ENCODE results near the gene MVB12B.

Gene MVB12B

GRCh38 chr9:126347911-126348760, 21.5 kb downstream of the MVB12B start:
- no peak for DNase-seq
- no peak for TF ChIP-seq GATA1 (IDR thresholded peaks at IDR 0.05; ENCODE audit: low read depth, low read length)

DNA sequence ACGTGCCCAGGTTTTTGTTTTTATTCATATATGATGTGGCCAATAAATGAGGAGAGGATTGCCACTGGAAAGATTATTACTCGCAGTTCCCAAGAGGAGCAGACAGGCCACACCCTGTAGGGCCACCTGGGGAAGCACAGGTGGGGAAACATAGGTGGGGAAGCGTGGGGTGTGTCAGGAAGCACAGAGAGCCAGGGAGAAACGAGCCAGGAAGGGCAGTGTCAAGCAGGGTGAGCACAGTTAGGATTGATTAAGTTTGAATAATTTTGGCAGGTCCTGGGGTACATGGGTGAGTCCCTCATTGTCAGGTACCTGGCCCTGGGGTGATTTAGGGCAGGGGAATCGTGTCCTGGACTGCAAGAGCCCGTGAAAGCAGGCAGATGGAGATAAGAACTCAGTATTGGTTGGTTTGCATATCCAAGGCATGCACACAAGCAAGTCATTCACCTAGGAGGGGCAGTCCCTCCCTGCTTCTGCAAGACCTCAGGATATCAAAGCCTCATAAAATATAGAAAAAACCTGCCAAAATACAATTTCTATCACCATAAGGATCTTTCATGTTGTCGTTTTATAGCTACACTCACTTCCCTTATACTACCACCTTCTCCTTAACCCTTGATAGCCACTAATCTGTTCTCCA, 22.4 kb downstream of the MVB12B start:
- no peak for TF ChIP-seq GATA1 (IDR thresholded peaks at IDR 0.05; ENCODE audit: low read depth, low read length)
- no peak for TF ChIP-seq POLR2A (IDR thresholded peaks at IDR 0.05; ENCODE audit: low read length)
- DNase-seq: no peak

DNA sequence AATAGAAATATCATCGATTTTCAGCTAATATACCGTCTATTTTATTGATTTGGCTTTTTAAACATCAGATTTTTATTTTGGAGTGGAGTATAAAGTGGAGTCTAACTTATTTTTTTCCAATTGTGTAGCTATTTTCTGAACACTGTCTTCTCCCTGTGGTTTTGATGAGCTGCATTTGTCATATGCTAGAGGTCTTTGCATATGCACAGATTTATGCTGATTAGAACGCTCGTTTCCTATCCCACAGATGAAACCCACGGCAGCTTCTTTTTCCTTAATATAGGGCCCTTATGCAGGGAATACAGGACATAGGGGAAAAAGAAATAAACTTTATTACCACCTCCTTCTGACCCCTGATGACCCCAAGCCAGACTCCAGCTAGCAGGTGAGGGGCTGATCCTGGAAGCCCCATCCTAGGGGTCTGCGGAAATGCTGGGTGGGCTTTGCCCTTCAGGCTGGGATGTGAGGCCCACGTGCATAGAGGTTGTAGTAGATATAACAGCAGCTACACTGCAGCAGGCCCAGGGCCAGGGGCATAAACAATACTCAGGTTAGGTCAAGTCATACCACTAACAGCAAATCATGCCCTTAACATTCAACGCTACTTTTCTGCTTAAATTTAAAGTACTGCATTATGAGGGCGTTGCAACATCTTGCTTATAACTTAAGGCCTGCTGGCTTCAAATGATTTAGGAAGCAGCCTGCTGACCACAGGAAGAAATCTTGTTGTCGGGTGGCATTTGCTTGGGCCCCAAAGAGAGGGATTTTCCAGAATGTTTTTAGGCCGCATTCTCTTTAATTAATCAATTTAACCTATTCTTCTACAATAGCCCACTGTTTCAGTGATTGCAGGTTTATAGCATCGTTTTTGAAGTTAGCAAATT, 28.5 kb downstream of the MVB12B start:
- DNase-seq: no peak
- no peak for TF ChIP-seq GATA1 (IDR thresholded peaks at IDR 0.05; ENCODE audit: low read depth, low read length)
- no peak for TF ChIP-seq POLR2A (IDR thresholded peaks at IDR 0.05; ENCODE audit: low read length)

GRCh38 chr9:126357074-126357473, 30.4 kb downstream of the MVB12B start:
- no peak for DNase-seq
- TF ChIP-seq POLR2A (IDR thresholded peaks at IDR 0.05; ENCODE audit: low read length): no peak
- TF ChIP-seq GATA1 (IDR thresholded peaks at IDR 0.05; ENCODE audit: low read depth, low read length): no peak

GRCh38 chr9:126360073-126360472, 33.4 kb downstream of the MVB12B start:
- DNase-seq: no peak
- TF ChIP-seq POLR2A (IDR thresholded peaks at IDR 0.05; ENCODE audit: low read length) (no peak), GATA1 (IDR thresholded peaks at IDR 0.05; ENCODE audit: low read depth, low read length) (no peak)

DNA sequence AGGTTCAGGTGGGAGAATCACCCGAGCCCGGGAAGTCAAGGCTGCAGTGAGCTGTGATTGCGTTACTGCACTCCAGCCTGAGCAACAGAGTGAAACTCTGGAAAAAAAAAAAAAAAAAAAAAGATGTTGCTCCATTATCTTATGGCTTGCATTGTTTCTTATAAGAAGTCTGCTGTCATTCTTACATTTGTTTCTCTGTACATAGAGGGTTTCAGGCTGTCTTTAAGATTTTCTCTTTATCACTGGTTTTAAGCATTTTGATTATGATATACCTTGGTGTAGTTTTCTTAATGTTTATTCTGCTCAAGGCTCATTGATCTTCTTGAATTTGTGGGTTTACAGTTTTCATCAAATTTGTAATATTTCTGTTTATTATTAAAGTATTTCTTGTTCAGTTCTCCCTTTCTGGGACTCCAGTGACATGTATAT, 35.2 kb downstream of the MVB12B start:
- DNase-seq: no peak

DNA sequence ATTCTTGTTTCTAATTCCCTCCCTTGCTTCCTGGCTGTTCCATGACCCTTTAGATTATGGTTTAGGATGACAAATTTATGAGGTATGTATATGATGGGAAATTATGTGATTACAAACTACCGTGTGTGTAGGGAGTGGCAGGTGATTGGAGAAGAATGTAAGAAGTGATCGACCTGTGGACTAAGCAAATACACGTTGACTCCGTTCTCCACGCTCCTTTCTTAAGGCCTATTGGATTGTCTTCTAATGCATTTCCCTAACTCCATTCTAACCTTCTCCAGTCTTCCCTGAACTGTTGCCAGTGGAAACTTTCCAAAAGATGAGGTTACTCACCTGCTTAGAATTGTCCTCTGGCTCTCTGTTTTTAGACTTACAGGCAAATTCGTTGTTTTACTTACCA, 36.6 kb downstream of the MVB12B start:
- no peak for DNase-seq
- TF ChIP-seq GATA1 (IDR thresholded peaks at IDR 0.05; ENCODE audit: low read depth, low read length) (no peak), POLR2A (IDR thresholded peaks at IDR 0.05; ENCODE audit: low read length) (no peak)

More for the DNA sequence above, 35.2 kb downstream of the MVB12B start:
- TF ChIP-seq POLR2A (IDR thresholded peaks at IDR 0.05; ENCODE audit: low read length) (no peak), GATA1 (IDR thresholded peaks at IDR 0.05; ENCODE audit: low read depth, low read length) (no peak)

DNA sequence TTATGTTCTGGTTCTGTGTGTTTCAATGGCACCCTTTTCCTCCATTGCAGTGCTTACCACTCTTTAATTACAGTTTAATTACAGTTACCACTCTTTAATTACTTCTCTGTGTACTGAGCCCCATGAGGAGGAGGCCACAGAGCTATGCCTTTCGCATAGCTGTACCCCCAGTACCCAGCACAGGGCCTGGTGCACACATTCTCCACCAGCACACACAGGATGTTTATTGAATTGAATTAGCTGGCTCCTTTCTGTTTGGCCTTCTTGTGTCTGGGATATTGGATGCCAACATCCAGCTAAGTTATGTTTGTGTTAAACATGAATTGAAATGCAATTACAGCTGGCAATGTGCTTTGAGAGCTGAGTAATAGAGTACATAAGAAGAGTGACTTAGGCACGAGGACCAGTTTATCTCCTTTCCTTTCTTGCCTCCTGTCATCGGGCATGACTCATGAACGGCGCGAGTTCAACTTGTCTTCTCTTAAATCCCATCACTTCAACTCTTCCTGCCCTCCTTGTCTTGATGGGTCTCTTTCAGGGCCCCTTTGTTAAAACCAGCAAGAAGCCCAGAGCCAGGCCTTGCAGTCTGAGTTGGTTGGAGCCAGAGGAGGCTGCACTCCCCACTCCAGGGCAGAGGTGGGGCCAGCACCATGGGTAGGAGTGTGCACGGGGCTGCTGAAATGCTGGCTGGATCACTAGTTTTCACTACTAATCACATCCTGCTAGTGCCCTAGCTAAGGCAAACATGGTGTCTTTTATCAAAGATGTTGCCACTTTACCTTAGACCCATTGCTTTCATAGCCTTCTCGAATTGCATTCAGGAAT, 37.4 kb downstream of the MVB12B start:
- DNase-seq: no peak
- TF ChIP-seq GATA1 (IDR thresholded peaks at IDR 0.05; ENCODE audit: low read depth, low read length) (no peak), POLR2A (IDR thresholded peaks at IDR 0.05; ENCODE audit: low read length) (no peak)

GRCh38 chr9:126365780-126366179, 39.2 kb downstream of the MVB12B start:
- no peak for DNase-seq
- TF ChIP-seq POLR2A (IDR thresholded peaks at IDR 0.05; ENCODE audit: low read length): no peak
- TF ChIP-seq GATA1 (IDR thresholded peaks at IDR 0.05; ENCODE audit: low read depth, low read length): no peak

DNA sequence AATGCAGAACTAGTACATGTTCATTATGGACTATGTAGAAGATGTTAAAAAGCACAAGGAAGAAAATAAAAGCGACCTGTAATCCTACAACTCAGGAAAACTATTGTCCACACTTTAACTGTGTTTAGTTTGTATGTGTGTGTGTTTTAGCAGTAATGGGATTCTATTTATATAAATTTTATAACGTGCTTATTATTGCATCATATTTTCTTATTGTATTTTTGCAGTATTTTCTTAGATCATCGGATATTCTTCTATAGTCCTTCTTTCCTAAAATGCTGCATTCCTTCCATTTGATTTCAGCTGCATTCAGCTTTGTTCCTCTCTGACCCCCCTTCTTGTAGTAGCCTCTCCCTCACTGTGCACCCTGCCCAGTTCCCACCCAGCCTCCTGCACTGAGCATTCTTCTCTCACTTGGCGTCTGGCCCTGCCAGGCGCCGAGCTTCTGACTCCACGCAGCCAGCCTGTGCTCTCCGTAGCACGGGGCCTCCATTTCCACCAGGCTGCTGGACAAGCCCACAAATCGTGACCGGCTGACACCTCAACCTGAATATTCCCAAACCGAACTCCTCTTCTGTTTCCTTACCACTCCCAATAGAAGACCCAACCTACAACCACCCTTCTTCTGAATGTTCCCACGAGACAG, 39.9 kb downstream of the MVB12B start:
- no peak for TF ChIP-seq GATA1 (IDR thresholded peaks at IDR 0.05; ENCODE audit: low read depth, low read length)
- TF ChIP-seq POLR2A (IDR thresholded peaks at IDR 0.05; ENCODE audit: low read length): no peak
- DNase-seq: no peak

GRCh38 chr9:126367139-126367538, 40.5 kb downstream of the MVB12B start:
- no peak for DNase-seq
- TF ChIP-seq POLR2A (IDR thresholded peaks at IDR 0.05; ENCODE audit: low read length): no peak
- TF ChIP-seq GATA1 (IDR thresholded peaks at IDR 0.05; ENCODE audit: low read depth, low read length): no peak

- TF ChIP-seq GATA1 (IDR thresholded peaks at IDR 0.05; ENCODE audit: low read depth, low read length) (no peak), POLR2A (IDR thresholded peaks at IDR 0.05; ENCODE audit: low read length) (no peak)
- no peak for DNase-seq
Measured at GRCh38 chr9:126367616-126368015, 41.0 kb downstream of the MVB12B start.

DNA sequence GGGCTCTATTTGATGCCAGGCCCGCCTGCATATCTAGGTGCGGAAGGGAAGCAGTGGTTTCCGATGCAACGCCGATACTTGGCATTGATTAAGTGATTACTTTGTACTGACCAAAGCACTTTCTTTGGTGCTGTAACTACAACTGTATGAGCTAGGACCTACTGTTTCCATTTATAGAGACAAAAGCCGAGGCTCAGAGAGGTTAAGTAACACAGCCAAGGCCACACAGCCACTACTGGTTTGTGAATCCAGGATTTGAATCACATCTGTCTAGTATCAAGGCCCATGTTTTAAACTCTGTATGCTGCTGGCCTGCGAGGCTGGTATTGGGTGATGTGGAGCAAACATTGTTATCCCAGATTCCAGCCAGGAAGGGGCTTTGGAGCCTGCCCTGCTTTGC, 41.4 kb downstream of the MVB12B start:
- TF ChIP-seq POLR2A (IDR thresholded peaks at IDR 0.05; ENCODE audit: low read length) (no peak), GATA1 (IDR thresholded peaks at IDR 0.05; ENCODE audit: low read depth, low read length) (no peak)
- DNase-seq: no peak

Data from erythroblast (primary cell).